HCT116 (cell line): ENCODE data around the gene TMEM101.

ENCODE experiments used
- TF ChIP-seq, protein P1 (sequence below): IDR thresholded peaks from 2 replicates; pipeline ENCODE4 v1.6.1; 2012
- TF ChIP-seq, protein P2 (sequence below): IDR thresholded peaks from 2 replicates; pipeline ENCODE4 v1.6.1; 2012; ENCODE audit warnings: low read depth

DNA sequence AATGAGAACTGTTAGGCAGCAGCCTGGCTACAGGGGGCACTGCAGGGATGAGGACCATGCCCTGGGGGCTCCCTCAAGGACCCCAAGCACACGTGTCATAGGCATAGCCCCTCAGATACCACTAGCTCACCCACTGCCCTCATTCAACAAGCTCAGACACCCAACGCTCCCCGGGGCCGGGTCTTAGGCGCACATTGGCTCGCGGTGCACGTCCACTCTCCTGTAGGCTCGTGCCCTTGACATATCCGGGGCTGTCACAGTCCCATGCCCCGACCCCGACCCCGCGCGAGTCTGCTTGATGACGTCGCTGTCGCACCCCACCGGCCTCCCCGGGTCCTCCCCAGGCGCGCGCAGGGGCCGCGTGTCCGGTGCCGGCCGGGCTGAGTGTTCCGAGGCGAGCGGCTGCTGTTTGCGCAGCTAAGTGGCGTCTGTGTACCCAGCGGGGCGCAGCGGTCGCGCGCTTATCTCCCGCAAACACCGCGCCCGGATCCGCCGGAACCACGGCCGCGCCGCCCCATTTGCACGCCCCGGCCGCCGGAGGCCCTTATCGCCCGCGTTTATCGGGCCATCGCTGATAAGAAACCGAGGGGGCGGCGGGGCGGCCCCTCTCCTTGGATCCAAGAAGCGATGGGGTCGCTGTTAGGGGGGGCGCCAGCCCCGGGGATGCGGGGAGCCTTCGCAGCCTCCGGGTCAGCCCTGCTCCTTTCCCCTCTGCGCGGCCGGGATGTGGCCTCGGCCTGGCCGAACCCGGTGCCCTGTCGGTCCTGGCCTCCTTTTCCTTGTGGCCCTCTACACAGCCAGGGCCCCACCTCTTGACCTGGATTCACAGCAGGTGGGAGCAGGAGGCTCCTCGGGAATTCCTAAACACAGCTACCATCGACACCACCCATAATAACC lies 31.0 kb downstream of the TMEM101 start:
- TF ChIP-seq, protein P1, sequence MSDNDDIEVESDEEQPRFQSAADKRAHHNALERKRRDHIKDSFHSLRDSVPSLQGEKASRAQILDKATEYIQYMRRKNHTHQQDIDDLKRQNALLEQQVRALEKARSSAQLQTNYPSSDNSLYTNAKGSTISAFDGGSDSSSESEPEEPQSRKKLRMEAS, result no peak
- TF ChIP-seq, protein P2, sequence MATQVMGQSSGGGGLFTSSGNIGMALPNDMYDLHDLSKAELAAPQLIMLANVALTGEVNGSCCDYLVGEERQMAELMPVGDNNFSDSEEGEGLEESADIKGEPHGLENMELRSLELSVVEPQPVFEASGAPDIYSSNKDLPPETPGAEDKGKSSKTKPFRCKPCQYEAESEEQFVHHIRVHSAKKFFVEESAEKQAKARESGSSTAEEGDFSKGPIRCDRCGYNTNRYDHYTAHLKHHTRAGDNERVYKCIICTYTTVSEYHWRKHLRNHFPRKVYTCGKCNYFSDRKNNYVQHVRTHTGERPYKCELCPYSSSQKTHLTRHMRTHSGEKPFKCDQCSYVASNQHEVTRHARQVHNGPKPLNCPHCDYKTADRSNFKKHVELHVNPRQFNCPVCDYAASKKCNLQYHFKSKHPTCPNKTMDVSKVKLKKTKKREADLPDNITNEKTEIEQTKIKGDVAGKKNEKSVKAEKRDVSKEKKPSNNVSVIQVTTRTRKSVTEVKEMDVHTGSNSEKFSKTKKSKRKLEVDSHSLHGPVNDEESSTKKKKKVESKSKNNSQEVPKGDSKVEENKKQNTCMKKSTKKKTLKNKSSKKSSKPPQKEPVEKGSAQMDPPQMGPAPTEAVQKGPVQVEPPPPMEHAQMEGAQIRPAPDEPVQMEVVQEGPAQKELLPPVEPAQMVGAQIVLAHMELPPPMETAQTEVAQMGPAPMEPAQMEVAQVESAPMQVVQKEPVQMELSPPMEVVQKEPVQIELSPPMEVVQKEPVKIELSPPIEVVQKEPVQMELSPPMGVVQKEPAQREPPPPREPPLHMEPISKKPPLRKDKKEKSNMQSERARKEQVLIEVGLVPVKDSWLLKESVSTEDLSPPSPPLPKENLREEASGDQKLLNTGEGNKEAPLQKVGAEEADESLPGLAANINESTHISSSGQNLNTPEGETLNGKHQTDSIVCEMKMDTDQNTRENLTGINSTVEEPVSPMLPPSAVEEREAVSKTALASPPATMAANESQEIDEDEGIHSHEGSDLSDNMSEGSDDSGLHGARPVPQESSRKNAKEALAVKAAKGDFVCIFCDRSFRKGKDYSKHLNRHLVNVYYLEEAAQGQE, result no peak
